Fibroblast of pulmonary artery (primary cell): ENCODE results near the gene MYRFL.

Experiments used
- DNase-seq: peaks from one replicate; pipeline ENCODE4 v3.0.0-alpha.2; 2010; ENCODE audit warnings: low read depth
- H3K4me3 ChIP-seq: replicated peaks from 2 replicates; pipeline ENCODE4 v1.5.1; 2011; ENCODE audit warnings: low read depth, mild to moderate bottlenecking, control low read depth, low read length, moderate library complexity
- CTCF ChIP-seq: IDR thresholded peaks from 2 replicates; pipeline ENCODE4 v1.5.1; 2011; ENCODE audit warnings: mild to moderate bottlenecking, control low read depth, low read length, inconsistent platforms; ENCODE audit errors: missing control alignments

MYRFL gene

GRCh38 chr12:69888901-69889300 lies 63.9 kb downstream of the MYRFL start:
- no peak overlapping the region for H3K4me3 ChIP-seq
- no peak for TF ChIP-seq CTCF
- DNase-seq, result no peak

- TF ChIP-seq CTCF, result no peak
- no peak overlapping the region for H3K4me3 ChIP-seq
- DNase-seq, result no peak
Observed at GRCh38 chr12:69894800-69895383, 69.9 kb downstream of the MYRFL start.

GRCh38 chr12:69896653-69897381 lies 71.8 kb downstream of the MYRFL start:
- H3K4me3 ChIP-seq, result no peak overlapping the region
- TF ChIP-seq CTCF, result no peak
- DNase-seq, result no peak

GRCh38 chr12:69897744-69898143 lies 72.7 kb downstream of the MYRFL start:
- DNase-seq, result peak; percentile 82
- no peak for TF ChIP-seq CTCF
- no peak overlapping the region for H3K4me3 ChIP-seq

GRCh38 chr12:69898236-69898635 lies 73.2 kb downstream of the MYRFL start:
- no peak for TF ChIP-seq CTCF
- no peak for DNase-seq
- H3K4me3 ChIP-seq, result no peak overlapping the region

- H3K4me3 ChIP-seq, result no peak overlapping the region
- DNase-seq, result peak; percentile 80
- TF ChIP-seq CTCF, result peak; percentile 66
Observed at GRCh38 chr12:69900720-69901131, 75.7 kb downstream of the MYRFL start.
